GM13976 (cell line): ENCODE measurements around the gene NOS1AP.
"Not testable (repeated sequence)": the region's sequence is repeated elsewhere in the genome, so short reads cannot be mapped to it uniquely, and the experiment has no call there.

Experiments used
- DNase-seq: peaks from one replicate; pipeline ENCODE4 v3.0.0; 2012; ENCODE audit warnings: low spot score
- in situ Hi-C: fragments of 300-500 bp; cut with MboI; formaldehyde crosslinking; loops from one replicate; pipeline ENCODE4 v1.12.0; 2022; ENCODE audit warnings: low sequenced_read_pairs, mixed read lengths, inconsistent platforms; ENCODE audit not compliant: unreplicated experiment
- TF ChIP-seq, protein P1 (sequence below): IDR thresholded peaks from 2 replicates; pipeline ENCODE4 v1.5.1; 2012; ENCODE audit warnings: borderline replicate concordance, mild to moderate bottlenecking; ENCODE audit not compliant: insufficient read depth; ENCODE audit errors: extremely low read depth, missing control alignments, control extremely low read depth

The NOS1AP gene

DNA sequence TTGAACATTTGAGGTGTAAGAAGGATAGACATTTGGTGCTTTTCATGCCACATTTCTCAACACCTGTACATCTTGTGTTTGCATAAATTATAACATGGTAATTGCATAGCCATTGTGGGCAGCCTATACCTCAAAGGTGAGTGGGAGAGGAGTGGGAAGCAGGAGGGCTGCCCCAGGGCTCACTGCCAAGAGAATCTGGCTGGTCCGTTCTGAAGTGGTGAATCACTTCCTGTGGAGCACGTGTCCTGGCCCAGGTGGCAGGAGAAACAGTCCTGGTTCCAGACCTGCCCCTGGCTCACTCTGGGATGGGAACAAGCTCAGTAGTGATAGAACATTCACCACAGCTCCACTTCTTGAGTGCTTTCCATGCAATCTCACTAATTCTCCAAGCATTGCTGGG, 34.2 kb upstream of the NOS1AP start:
- no peak for DNase-seq
- in situ Hi-C loops, result no loop called here
- TF ChIP-seq, protein P1, sequence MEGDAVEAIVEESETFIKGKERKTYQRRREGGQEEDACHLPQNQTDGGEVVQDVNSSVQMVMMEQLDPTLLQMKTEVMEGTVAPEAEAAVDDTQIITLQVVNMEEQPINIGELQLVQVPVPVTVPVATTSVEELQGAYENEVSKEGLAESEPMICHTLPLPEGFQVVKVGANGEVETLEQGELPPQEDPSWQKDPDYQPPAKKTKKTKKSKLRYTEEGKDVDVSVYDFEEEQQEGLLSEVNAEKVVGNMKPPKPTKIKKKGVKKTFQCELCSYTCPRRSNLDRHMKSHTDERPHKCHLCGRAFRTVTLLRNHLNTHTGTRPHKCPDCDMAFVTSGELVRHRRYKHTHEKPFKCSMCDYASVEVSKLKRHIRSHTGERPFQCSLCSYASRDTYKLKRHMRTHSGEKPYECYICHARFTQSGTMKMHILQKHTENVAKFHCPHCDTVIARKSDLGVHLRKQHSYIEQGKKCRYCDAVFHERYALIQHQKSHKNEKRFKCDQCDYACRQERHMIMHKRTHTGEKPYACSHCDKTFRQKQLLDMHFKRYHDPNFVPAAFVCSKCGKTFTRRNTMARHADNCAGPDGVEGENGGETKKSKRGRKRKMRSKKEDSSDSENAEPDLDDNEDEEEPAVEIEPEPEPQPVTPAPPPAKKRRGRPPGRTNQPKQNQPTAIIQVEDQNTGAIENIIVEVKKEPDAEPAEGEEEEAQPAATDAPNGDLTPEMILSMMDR, result no peak

DNA sequence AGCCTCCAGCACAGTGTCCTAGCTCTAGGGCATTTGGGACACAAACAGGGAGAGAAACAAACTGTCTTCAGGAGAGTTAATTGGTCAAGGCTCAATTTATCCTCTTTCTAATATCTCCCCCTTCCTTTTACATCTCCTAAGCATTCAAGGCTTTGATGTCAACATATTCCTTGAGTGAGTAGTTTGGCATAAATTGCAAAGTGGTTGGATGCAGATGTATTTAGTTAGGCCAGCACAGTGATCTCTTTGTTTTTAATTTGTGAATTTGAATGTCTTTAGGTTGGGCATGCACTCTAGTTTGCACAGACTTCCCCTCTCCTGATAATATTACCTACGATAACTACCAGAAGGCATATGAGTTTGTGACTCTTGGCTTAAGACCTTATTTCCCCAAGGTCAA, 33.3 kb upstream of the NOS1AP start:
- TF ChIP-seq, protein P1, result no peak
- in situ Hi-C loops, result no loop called here
- DNase-seq, result no peak

GRCh38 chr1:162038624-162039023, 30.9 kb upstream of the NOS1AP start:
- in situ Hi-C loops, result no loop called here
- TF ChIP-seq, protein P1, result no peak
- no peak for DNase-seq

DNA sequence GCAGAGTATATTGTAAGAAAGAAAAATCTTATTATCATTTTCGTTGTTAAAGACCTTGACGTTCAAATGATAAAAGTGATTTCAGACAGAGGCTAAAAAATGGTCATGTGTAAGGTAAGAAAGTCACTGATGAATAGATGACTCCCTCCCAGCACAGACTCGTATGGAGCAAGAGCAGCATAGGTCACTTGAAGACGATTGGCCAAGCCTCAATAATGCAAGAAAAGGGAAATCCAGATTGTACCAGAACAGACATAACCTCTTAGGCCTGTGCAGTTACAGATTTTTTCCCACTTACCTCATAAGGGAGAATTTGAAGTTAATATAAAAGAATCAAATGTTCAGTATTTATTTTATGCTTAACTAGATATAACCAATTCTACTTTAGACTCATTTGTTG, 29.5 kb upstream of the NOS1AP start:
- TF ChIP-seq, protein P1, result no peak
- DNase-seq, result no peak
- in situ Hi-C loops, result no loop called here

- in situ Hi-C loops, result no loop called here
- DNase-seq, result no peak
- TF ChIP-seq, protein P1, result no peak
Measured at GRCh38 chr1:162040657-162041056, 28.8 kb upstream of the NOS1AP start.

DNA sequence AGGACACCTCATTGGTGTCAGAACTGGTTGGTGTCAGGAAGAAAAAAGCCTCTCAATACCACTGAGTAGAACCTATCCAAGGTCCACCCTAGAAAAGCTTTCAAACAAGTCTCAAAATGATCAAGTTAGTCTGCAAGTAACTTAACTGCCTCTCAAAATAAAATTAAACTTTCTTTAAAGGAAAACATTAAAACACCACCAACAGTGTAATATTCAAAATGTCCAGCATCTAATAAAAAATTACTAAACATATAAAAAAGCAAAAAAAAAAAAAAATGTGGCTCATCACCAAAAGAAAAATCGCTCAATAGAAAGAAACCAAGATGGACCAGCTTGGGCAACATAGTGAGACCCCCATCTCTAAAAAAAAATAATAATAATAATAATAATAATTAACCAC, 27.1 kb upstream of the NOS1AP start:
- no peak for DNase-seq
- TF ChIP-seq, protein P1, result no peak
- in situ Hi-C loops, result no loop called here

DNA sequence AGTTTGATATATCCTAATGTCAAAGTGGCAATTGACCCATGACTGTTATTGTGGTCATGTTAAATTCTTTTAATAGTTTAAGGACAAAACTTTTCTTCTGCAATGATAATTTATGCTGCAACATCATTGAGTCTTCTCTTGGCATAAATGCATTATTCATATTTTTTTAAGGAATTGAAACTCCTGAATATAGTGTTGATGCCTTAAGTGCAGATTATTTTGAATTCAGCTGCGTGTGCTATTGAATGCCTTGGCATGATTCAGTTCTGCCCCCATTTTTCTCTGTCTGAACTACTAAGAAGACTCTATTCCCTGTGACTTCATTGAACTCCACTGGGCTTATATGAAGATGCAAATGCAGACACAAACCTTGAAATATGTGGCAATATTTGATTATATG, 22.6 kb upstream of the NOS1AP start:
- TF ChIP-seq, protein P1, result no peak
- DNase-seq, result no peak
- in situ Hi-C loops, result no loop called here

GRCh38 chr1:162053949-162054348, 15.5 kb upstream of the NOS1AP start:
- DNase-seq, result not testable (repeated sequence)
- in situ Hi-C loops, result loop anchor here (10.0 kb wide), 1 partner anchor 221 kb away; no protein-coding TSS in a partner anchor
